B cell (primary cell): ENCODE measurements around the gene CXCR6. TPM values are rescaled to one million over a fixed set of nuclear protein-coding genes. Genes with fewer than 3 reads are reported as not detected.

Experiments
- ATAC-seq: fragments of 200-7000 bp; cut with Tn5 transposase; one replicate; pipeline ENCODE4 v1.10.0; 2021; ENCODE audit warnings: low read depth, mild to moderate bottlenecking, moderate number of reproducible peaks, moderate library complexity
- CTCF ChIA-PET: fragments of 350-600 bp; sonication (Branson Sonifier 250); formaldehyde crosslinking; loops from one replicate; lab custom pipeline; 2021; ENCODE audit warnings: antibody characterized with exemption, inconsistent platforms; lab: Charles Lee
- POLR2A ChIA-PET: fragments of 350-600 bp; sonication (Branson Sonifier 250); formaldehyde crosslinking; loops from one replicate; lab custom pipeline; 2021; ENCODE audit warnings: antibody characterized with exemption; lab: Charles Lee
- DNase-seq: peaks from one replicate; pipeline ENCODE4 v3.0.0; 2013
- H2AFZ ChIP-seq: 2 replicates; pipeline ENCODE4 v1.6.1; 2012; ENCODE audit warnings: mild to moderate bottlenecking, low read depth, low read length; ENCODE audit not compliant: insufficient read depth, poor library complexity, severe bottlenecking
- H3K27ac ChIP-seq, 2 donors: 1 replicate in 1 of 2; 2 replicates in 1 of 2; pipeline ENCODE4 v1.5.1; 2012 to 2013; ENCODE audit warnings: low read length in 2 of 2, mild to moderate bottlenecking in 2 of 2, moderate library complexity in 1 of 2
- H3K27me3 ChIP-seq, 4 experiments: fragments of 200-600 bp in 1 of 4; sonication (generic) in 1 of 4; replicated peaks in 1 of 4; 1 replicate in 2 of 4; 2 replicates in 2 of 4; pipeline versions ENCODE4 v1.6.1 to v1.7.0; 2013 to 2016; ENCODE audit warnings: low read length in 3 of 4, mild to moderate bottlenecking in 2 of 4, mixed read lengths in 1 of 4, moderate library complexity in 1 of 4; ENCODE audit not compliant: insufficient read depth in 4 of 4, control insufficient read depth in 3 of 4; ENCODE audit errors: control extremely low read depth in 1 of 4
- H3K36me3 ChIP-seq, 2 experiments: replicated peaks in 1 of 2; 1 replicate in 1 of 2; 2 replicates in 1 of 2; pipeline versions ENCODE4 v1.6.1 to v1.7.1; 2013; ENCODE audit warnings: low read length in 1 of 2; ENCODE audit not compliant: insufficient read depth in 2 of 2, control insufficient read depth in 1 of 2; ENCODE audit errors: control extremely low read depth in 1 of 2, extremely low read depth in 1 of 2
- H3K4me1 ChIP-seq, 2 donors: fragments of 200-600 bp in 1 of 2; sonication (generic) in 1 of 2; 1 replicate in 1 of 2; 2 replicates in 1 of 2; pipeline versions ENCODE4 v1.5.1 to v1.6.1; 2013 to 2017; ENCODE audit warnings: low read length in 2 of 2; ENCODE audit not compliant: control insufficient read depth in 2 of 2, insufficient read depth in 2 of 2
- H3K4me2 ChIP-seq: replicated peaks from 2 replicates; pipeline ENCODE3; 2012; ENCODE audit warnings: mild to moderate bottlenecking, low read depth, low read length; ENCODE audit not compliant: poor library complexity, severe bottlenecking
- H3K4me3 ChIP-seq, 5 experiments: fragments of 200-600 bp in 1 of 5; sonication (generic) in 1 of 5; 1 replicate in 3 of 5; 2 replicates in 2 of 5; pipeline versions ENCODE4 v1.5.1 to v1.7.0; 2011 to 2016; ENCODE audit warnings: low read length in 4 of 5, mild to moderate bottlenecking in 4 of 5, low read depth in 2 of 5, control low read depth in 1 of 5, moderate library complexity in 1 of 5; ENCODE audit not compliant: insufficient read depth in 1 of 5; ENCODE audit errors: control extremely low read depth in 1 of 5, extremely low read depth in 1 of 5
- H3K79me2 ChIP-seq: fragments of 200-600 bp; sonication (generic); one replicate; pipeline ENCODE4 v1.6.0; 2016; ENCODE audit warnings: low read length; ENCODE audit not compliant: control insufficient read depth, insufficient read depth
- H3K9ac ChIP-seq: fragments of 200-600 bp; sonication (generic); 2 replicates; pipeline ENCODE4 v1.6.1; 2017; ENCODE audit warnings: mild to moderate bottlenecking, low read length, moderate library complexity
- H3K9me3 ChIP-seq, 3 donors: one replicate each; pipeline versions ENCODE4 v1.6.1 to v1.7.1; 2013; ENCODE audit warnings: low read length in 2 of 3; ENCODE audit not compliant: control insufficient read depth in 2 of 3, insufficient read depth in 1 of 3; ENCODE audit errors: control extremely low read depth in 1 of 3
- H4K20me1 ChIP-seq: 2 replicates; pipeline ENCODE4 v1.6.0; 2012; ENCODE audit warnings: mild to moderate bottlenecking, low read length; ENCODE audit not compliant: insufficient read depth, control insufficient read depth, poor library complexity, severe bottlenecking
- H3K27ac Mint-ChIP-seq: one replicate; pipeline ENCODE4 v1.8.0; 2021; ENCODE audit warnings: mixed read lengths
- H3K27me3 Mint-ChIP-seq: one replicate; pipeline ENCODE4 v1.8.0; 2021; ENCODE audit warnings: mixed read lengths
- H3K4me1 Mint-ChIP-seq: one replicate; pipeline ENCODE4 v1.8.0; 2021; ENCODE audit warnings: mixed read lengths
- H3K4me3 Mint-ChIP-seq: one replicate; pipeline ENCODE4 v1.8.0; 2021; ENCODE audit warnings: mixed read lengths
- H3K9me3 Mint-ChIP-seq: one replicate; pipeline ENCODE4 v1.8.0; 2022; ENCODE audit warnings: mixed read lengths; ENCODE audit not compliant: insufficient read depth
- EZH2 ChIP-seq: IDR thresholded peaks from 2 replicates; pipeline ENCODE4 v1.6.1; 2012; ENCODE audit warnings: borderline replicate concordance, low read depth, mild to moderate bottlenecking, moderate library complexity, low read length; ENCODE audit not compliant: insufficient read depth, poor library complexity, severe bottlenecking
- WGBS: methylation state at CpG from one replicate; pipeline ENCODE4 v1.1.5; 2013; ENCODE audit warnings: missing lambda C conversion rate; ENCODE audit not compliant: insufficient coverage; 5-methylcytosine and 5-hydroxymethylcytosine counted together
- intact Hi-C: fragments of 100-400 bp; cut with micrococcal nuclease; formaldehyde crosslinking; loops from one replicate; pipeline ENCODE4 v1.10.0; 2022
- polyA plus RNA-seq: library from polyadenylated mRNA; depleted of rRNA; stranded (reverse); fragments of >200 nt; gene quantifications from 2 replicates; pipeline ENCODE4 v1.2.3, GENCODE V29; 2012
- total RNA-seq, 2 donors: library from RNA; stranded (reverse); fragments of 120-200 nt in 1 of 2; gene quantifications; 1 replicate in 1 of 2; 2 replicates in 1 of 2; pipeline versions ENCODE4 v1.2.3 to v1.2.4, GENCODE V29; 2013 to 2022
- TF ChIP-seq, protein P1 (sequence below): fragments of 200-600 bp; IDR thresholded peaks from one replicate; pipeline ENCODE4 v1.8.0; 2022; ENCODE audit warnings: antibody characterized with exemption, mild to moderate bottlenecking

The CXCR6 gene
- total and polyA plus RNA-seq, 2 donors (not counting 1 experiment from before 2014, with no cell fraction given): not detected

DNA sequence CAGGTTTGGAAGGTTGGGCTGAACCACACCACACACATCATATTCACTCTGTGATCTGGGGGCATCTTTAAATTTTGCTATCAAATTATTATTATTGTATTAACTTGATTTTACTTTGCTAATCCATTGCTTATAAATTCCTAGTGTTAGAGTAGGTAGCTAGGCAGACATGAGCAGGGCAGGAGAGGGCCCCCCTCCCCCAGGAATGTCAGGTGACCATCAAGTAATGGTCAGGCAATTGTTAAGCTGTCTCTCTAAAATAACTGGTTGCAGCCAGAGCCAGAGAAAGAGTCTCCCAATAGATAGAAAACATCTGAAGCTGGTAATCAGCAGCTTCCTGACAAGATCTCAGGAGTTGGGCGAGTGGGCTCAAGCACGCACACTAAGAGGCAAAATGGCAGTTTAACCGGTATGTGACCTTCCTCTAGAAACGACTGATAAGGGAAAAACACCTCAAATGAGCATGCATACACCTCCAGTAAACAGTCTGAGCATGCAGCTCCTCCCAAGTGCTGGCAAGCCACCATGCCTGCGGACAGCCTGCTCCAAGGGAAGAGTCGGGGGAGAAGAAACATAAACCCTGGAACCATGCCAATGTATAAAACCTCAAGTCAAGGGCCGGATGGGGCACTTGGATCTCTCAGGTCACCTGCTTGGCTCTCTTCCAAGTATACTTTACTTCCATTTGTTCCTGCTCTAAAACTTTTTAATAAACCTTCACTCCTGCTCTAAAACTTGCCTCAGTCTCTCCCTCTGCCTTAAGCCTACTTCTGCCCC is 3.1 kb upstream of the CXCR6 start:
- intact Hi-C loops: no loop called here
- no peaks in the 10 kb centered on the region for H3K4me1 Mint-ChIP-seq
- ATAC-seq (no peak), DNase-seq (no peak)
- Histone ChIP-seq H3K36me3 (peaks cover 0 to 34% of the 10 kb centered on the region in 2 experiments), H3K27ac (no peak overlapping the region), H3K4me3 (no peak overlapping the region), H3K4me2 (no peak overlapping the region), H3K9me3 (no peaks in the 10 kb centered on the region), H3K4me1 (peaks cover 0 to 5% of the 10 kb centered on the region in 2 donors), H3K9ac (no peak overlapping the region), H2AFZ (no peak overlapping the region), H3K79me2 (no peaks in the 10 kb centered on the region), H4K20me1 (no peaks in the 10 kb centered on the region), H3K27me3 (no peaks in the 10 kb centered on the region)
- no peak overlapping the region for H3K27ac Mint-ChIP-seq
- WGBS: 91% methylated on average over 7 of the region's 7 CpGs
- H3K9me3 Mint-ChIP-seq: no peaks in the 10 kb centered on the region
- H3K4me3 Mint-ChIP-seq: no peak overlapping the region
- H3K27me3 Mint-ChIP-seq: no peaks in the 10 kb centered on the region
- POLR2A ChIA-PET: no interaction called here
- CTCF ChIA-PET: interaction anchor here (1.0 to 5.2 kb wide), 11 partner anchors 8 to 487 kb away, joined by 3 to 193 read pairs (median 8); partner anchors contain the start of genes CCR1 and CCR5
- TF ChIP-seq EZH2: no peak
- TF ChIP-seq, protein P1, sequence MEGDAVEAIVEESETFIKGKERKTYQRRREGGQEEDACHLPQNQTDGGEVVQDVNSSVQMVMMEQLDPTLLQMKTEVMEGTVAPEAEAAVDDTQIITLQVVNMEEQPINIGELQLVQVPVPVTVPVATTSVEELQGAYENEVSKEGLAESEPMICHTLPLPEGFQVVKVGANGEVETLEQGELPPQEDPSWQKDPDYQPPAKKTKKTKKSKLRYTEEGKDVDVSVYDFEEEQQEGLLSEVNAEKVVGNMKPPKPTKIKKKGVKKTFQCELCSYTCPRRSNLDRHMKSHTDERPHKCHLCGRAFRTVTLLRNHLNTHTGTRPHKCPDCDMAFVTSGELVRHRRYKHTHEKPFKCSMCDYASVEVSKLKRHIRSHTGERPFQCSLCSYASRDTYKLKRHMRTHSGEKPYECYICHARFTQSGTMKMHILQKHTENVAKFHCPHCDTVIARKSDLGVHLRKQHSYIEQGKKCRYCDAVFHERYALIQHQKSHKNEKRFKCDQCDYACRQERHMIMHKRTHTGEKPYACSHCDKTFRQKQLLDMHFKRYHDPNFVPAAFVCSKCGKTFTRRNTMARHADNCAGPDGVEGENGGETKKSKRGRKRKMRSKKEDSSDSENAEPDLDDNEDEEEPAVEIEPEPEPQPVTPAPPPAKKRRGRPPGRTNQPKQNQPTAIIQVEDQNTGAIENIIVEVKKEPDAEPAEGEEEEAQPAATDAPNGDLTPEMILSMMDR: no peak

GRCh38 chr3:45940781-45941365 is 2.4 kb upstream of the CXCR6 start:
- no peaks in the 10 kb centered on the region for H3K27me3 ChIP-seq
- H3K79me2 ChIP-seq: no peaks in the 10 kb centered on the region
- no peaks in the 10 kb centered on the region for H3K27me3 Mint-ChIP-seq
- ChIA-PET POLR2A (no interaction called here), CTCF (interaction anchor here (1.1 to 5.2 kb wide), 7 partner anchors 9 to 438 kb away, joined by 3 to 193 read pairs (median 31); partner anchors contain the start of genes CCR1 and CCR5)
- no peak overlapping the region for H3K4me3 Mint-ChIP-seq
- no peaks in the 10 kb centered on the region for H3K4me1 Mint-ChIP-seq
- H3K4me1 ChIP-seq: peaks cover 0 to 5% of the 10 kb centered on the region in 2 donors
- H3K4me3 ChIP-seq: no peak overlapping the region
- H3K27ac ChIP-seq: no peak overlapping the region
- no peaks in the 10 kb centered on the region for H4K20me1 ChIP-seq
- H3K9ac ChIP-seq: no peak overlapping the region
- H3K9me3 Mint-ChIP-seq: no peaks in the 10 kb centered on the region
- no peak overlapping the region for H3K4me2 ChIP-seq
- intact Hi-C loops: no loop called here
- H3K9me3 ChIP-seq: no peaks in the 10 kb centered on the region
- ATAC-seq (no peak), DNase-seq (no peak)
- WGBS: 93% methylated on average over 6 of the region's 6 CpGs
- TF ChIP-seq, protein P1: no peak
- TF ChIP-seq EZH2: no peak
- H2AFZ ChIP-seq: no peak overlapping the region
- H3K27ac Mint-ChIP-seq: no peak overlapping the region
- H3K36me3 ChIP-seq: peaks cover 0 to 30% of the 10 kb centered on the region in 2 experiments
